NCI-H1694 treated with DMSO at 0.1 percent for 48 hours (cell line): ENCODE data around the gene PPT1.

Experiments
- DNase-seq: peaks from one replicate; lab custom pipeline; 2025; lab: John Stamatoyannopoulos, UW

PPT1 gene

DNA sequence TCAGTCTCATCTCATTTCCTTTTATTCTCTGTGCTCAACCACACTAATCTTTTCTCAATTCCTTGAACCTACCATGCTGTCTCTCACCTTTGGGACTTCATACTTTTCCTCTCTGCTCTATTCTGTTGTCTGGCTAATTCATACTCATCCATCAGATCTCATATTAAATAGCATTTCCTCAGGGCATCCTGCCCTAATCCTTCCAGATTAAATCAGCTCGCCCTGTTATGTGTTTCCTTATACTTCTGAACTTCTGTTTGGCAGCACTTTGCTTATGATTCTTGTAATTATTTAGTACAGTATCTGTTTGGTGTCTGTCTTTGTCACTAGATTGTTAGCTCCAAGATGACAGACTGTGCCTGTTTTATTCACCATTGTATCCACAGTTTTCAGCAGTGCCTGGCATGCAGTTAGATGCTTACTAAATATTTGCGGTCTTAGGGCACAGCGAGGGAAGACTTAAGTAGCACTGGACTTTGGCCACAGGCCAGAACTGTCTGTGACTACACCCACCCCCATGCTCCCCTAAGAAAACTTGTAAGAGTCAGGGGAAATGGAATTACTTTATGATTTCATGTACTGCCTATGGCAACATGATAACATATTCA lies 66.4 kb downstream of the PPT1 start:
- DNase-seq = no peak

DNA sequence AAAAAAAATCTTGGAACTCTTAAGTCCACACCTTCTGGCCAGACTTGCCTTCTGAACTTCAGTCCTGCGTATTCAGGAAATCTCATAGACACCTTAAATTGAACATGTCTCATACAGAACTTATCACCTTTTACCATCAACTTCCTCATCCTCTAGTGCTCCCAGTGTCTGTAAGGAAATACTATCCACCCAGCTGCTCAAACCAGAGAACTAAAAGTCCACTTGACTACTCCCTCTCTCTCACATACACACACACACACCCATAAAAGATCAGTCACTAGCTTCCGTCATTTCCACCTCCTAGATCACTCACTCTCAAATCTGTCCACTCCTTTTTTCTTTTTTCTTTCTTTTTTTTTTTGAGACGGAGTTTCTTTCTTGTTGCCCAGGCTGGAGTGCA lies 67.4 kb downstream of the PPT1 start:
- no peak for DNase-seq

DNA sequence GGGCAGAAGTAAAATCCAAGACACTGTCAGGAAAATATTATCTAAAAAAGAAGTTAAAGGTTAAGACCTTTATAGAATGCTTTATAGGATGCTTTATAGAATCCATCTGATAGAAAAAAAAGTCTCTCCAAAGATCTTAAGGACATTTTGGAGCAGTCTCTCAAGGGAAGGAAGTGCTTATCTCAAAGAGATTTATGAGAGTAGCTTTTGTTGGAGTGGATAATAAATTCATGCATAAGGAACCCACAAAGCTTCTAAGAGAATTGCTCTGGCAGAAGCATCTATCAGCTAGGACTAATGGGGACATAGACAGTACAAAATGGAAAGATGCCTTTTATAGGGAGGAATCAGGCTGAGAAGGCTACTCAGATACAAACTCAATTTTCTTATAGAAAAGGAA lies 69.4 kb downstream of the PPT1 start:
- no peak for DNase-seq

DNA sequence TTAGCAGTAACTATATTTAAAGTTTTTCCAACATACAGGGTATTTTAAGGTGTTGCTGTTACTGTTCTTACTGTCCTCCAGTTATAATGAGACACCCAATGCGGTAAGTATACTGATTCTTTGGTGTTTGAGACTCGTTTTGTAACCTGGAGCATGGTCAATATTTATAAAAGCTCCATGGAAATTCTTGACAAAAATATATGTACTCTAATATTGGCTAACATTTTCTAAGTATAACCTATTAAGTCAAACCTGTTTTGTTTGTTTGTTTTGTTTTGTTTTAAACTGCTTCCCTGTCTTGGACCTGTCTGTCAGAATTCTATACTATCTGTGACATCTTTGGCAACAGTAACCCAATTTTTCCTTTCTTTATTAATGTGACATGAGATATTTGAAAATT lies 72.4 kb downstream of the PPT1 start:
- no peak for DNase-seq

DNA sequence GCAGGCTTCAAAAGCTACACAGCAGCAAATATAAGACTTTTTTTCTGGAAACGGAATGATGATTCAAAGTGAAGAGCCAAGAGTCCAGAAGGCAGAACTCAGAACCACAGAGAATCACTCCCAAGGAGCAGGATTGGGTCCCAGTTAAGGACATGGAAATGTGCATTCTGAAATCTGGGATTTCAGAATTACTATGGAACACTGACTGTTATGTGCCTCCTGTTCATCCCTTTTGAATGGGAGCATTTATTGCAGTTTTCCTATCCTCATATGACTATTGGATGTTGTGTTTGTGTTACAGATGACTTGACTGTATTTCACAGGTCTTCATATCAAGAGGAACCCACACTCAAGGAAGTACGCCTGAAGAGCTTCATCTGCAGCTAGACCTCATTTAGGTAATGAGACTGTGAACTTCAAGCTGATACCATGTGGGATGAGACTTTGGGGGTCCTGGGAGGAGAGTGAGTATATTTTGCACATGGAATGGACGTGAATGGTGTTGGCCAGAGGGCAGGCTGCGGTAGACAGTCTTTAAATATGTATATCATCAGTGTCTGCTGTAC lies 73.6 kb downstream of the PPT1 start:
- no peak for DNase-seq
